GM12892 (cell line): Measurements from ENCODE around the gene SELENOW.

Source experiments
- POLR2A ChIP-seq: IDR thresholded peaks from 2 replicates; pipeline ENCODE4 v1.6.1; 2011; ENCODE audit warnings: low read depth, low read length, control low read depth
- POLR2AphosphoS5 ChIP-seq: IDR thresholded peaks from 2 replicates; pipeline ENCODE4 v1.6.1; 2011; ENCODE audit warnings: low read depth, low read length, control low read depth

DNA sequence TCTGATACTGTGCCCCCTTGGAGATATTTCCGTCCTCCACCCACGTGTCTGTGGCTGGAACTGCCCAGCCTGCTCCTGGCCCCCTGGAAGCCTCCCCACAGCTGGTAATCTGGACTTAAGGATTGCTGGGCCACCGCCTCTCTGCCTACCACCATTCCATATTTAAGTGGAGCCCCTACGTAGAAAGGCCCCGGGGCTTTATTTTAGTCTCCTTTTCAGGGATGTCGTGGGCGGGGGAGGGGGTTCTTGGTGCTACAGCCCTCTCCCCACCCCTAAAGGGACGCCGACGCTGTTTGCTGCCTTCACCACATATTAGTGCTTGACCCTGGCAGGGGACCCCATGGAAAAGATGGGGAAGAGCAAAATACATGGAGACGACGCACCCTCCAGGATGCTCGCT lies 35.9 kb upstream of the SELENOW start:
- no peak for TF ChIP-seq POLR2A
- no peak for TF ChIP-seq POLR2AphosphoS5
